ENCODE results near the gene IL1F10. TPM values are rescaled to one million over a fixed set of nuclear protein-coding genes. Genes with fewer than 3 reads are reported as not detected.
A peak's percentile ranks its signal among the peaks of the same experiment; 100 is the strongest.

Gene IL1F10
- total and polyA plus RNA-seq, 4 donors = not detected

DNA sequence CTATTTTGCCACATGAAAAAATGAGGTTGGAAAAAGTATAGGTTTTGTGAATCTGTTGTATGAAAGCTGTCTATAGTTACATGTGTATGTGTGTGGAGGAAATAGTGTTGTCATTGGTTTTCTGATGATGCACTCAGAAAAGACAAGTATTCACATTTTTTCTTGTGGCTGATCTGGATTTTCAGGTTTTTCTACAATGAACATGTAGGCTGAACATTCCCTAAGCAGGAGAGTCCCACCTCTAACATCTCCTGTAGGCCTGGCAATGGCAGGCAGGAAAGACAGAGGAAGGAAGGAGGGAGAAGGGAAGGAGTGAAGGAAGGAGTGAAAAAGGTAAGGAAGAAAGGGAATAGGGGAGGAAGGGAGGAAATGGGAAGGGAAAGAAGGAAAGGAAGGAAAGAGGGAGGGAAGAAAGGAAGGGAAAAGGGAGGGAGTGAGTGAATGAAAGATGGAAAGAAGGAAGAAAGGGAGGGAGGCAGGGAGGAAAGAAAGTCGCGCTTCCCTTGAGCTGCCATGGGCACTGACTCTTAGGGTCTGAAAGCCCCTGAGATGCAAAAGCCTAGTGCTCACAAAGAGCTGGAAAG lies 9.3 kb upstream of the IL1F10 start:
- Histone ChIP-seq H3K27ac (ENCODE audit: low read depth in 1 of 2, low read length in 2 of 2) (no peak overlapping the region), H3K4me1 (ENCODE audit: control insufficient read depth in 4 of 4, insufficient read depth in 4 of 4, low read length in 3 of 4) (no peaks in the 10 kb centered on the region), H3K9me3 (ENCODE audit: control insufficient read depth in 4 of 4, low read length in 3 of 4) (peaks cover 0 to 3% (median 0%) of the 10 kb centered on the region in 4 donors), H3K36me3 (ENCODE audit: control insufficient read depth in 4 of 4, insufficient read depth in 3 of 4, low read depth in 1 of 4, low read length in 3 of 4) (no peaks in the 10 kb centered on the region), H3K4me3 (ENCODE audit: low read depth in 1 of 3, low read length in 3 of 3) (no peak overlapping the region), H3K27me3 (ENCODE audit: control insufficient read depth in 4 of 4, insufficient read depth in 4 of 4, low read length in 3 of 4) (no peaks in the 10 kb centered on the region), H3K9ac (ENCODE audit: low read depth in 1 of 2, low read length in 2 of 2) (no peak overlapping the region)
- DNase-seq (ENCODE audit: low spot score) = no peak
- no peak for TF ChIP-seq GABPA (IDR thresholded peaks at IDR 0.05 in 1 of 2, conservative IDR thresholded peaks at IDR 0.05 in 1 of 2)
- no peak for TF ChIP-seq SP1 (IDR thresholded peaks at IDR 0.05)
- TF ChIP-seq, protein P1, sequence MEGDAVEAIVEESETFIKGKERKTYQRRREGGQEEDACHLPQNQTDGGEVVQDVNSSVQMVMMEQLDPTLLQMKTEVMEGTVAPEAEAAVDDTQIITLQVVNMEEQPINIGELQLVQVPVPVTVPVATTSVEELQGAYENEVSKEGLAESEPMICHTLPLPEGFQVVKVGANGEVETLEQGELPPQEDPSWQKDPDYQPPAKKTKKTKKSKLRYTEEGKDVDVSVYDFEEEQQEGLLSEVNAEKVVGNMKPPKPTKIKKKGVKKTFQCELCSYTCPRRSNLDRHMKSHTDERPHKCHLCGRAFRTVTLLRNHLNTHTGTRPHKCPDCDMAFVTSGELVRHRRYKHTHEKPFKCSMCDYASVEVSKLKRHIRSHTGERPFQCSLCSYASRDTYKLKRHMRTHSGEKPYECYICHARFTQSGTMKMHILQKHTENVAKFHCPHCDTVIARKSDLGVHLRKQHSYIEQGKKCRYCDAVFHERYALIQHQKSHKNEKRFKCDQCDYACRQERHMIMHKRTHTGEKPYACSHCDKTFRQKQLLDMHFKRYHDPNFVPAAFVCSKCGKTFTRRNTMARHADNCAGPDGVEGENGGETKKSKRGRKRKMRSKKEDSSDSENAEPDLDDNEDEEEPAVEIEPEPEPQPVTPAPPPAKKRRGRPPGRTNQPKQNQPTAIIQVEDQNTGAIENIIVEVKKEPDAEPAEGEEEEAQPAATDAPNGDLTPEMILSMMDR (IDR thresholded peaks at IDR 0.05; ENCODE audit: low read depth, low read length, missing input control) = no peak
- TF ChIP-seq EGR1 (IDR thresholded peaks at IDR 0.05; ENCODE audit: low read depth in 2 of 2) = no peak
- no peak for TF ChIP-seq NR2F2 (IDR thresholded peaks at IDR 0.05)
- 70% methylated on average over 2 of the region's 2 CpGs for WGBS

DNA sequence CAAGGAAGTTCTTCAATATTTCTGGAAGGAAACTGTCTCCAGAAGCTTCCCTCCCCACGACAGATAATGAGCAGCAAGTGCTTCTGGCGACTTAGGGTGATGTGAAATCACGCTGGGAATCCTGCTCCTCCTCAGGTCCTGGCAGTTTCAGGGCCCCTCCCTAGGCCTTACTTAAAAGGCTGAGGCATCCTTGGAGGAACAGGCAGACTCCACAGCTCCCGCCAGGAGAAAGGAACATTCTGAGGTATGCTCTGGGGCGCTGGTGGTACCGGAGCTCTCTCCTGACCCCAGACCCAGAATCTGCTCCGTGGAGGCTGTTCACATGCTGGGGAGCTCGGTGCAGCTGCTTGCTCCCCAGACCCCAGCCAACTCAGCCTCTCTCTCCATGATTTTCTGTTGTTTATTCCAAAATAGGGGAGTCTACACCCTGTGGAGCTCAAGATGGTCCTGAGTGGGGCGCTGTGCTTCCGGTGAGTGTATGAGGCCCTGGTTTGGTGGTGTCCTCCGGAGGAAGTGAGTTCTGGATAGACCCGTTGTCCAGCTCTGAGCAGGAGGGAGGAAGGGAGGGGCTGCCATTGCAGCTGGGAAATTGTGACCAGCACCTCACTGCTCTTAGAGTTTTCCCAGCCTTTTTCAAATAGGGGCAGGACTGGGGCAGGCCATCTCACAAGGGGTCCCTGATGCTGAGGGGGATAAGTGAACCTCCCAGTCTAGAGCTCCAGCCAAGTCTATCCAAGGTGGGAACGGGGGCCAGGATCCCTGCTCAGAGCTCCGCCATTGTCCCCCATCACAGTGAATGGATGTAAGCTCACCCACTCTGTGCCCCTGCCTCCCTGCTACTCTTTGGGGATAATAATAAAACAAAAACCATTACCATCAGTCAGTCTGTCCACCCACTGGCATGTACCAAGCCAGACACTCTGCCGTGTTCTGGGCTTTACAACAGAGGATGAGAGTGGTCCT lies 8.5 kb upstream of the IL1F10 start, which contains the start of gene IL36RN:
Gene IL36RN, plus strand, starts transcription at position 201 of the 963 bp plus-strand sequence. Its CDS starts 241 bp downstream, at position 442.
- no peaks in the 10 kb centered on the region for H3K4me1 ChIP-seq (ENCODE audit: control insufficient read depth in 4 of 4, insufficient read depth in 4 of 4, low read length in 3 of 4)
- peaks cover 0 to 3% (median 0%) of the 10 kb centered on the region in 4 donors for H3K9me3 ChIP-seq (ENCODE audit: control insufficient read depth in 4 of 4, low read length in 3 of 4)
- peak; percentile 21 for DNase-seq (ENCODE audit: low spot score)
- no peaks in the 10 kb centered on the region for H3K27me3 ChIP-seq (ENCODE audit: control insufficient read depth in 4 of 4, insufficient read depth in 4 of 4, low read length in 3 of 4)
- TF ChIP-seq, protein P2, sequence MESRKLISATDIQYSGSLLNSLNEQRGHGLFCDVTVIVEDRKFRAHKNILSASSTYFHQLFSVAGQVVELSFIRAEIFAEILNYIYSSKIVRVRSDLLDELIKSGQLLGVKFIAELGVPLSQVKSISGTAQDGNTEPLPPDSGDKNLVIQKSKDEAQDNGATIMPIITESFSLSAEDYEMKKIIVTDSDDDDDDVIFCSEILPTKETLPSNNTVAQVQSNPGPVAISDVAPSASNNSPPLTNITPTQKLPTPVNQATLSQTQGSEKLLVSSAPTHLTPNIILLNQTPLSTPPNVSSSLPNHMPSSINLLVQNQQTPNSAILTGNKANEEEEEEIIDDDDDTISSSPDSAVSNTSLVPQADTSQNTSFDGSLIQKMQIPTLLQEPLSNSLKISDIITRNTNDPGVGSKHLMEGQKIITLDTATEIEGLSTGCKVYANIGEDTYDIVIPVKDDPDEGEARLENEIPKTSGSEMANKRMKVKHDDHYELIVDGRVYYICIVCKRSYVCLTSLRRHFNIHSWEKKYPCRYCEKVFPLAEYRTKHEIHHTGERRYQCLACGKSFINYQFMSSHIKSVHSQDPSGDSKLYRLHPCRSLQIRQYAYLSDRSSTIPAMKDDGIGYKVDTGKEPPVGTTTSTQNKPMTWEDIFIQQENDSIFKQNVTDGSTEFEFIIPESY (IDR thresholded peaks at IDR 0.05) = no peak
- no peak for TF ChIP-seq GABPA (IDR thresholded peaks at IDR 0.05 in 1 of 2, conservative IDR thresholded peaks at IDR 0.05 in 1 of 2)
- TF ChIP-seq HNF4G (IDR thresholded peaks at IDR 0.05) = no peak
- TF ChIP-seq SP1 (IDR thresholded peaks at IDR 0.05) = no peak
- TF ChIP-seq, protein P3, sequence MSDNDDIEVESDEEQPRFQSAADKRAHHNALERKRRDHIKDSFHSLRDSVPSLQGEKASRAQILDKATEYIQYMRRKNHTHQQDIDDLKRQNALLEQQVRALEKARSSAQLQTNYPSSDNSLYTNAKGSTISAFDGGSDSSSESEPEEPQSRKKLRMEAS (IDR thresholded peaks at IDR 0.05) = no peak
- no peak for TF ChIP-seq RAD21 (IDR thresholded peaks at IDR 0.05)
- TF ChIP-seq EGR1 (IDR thresholded peaks at IDR 0.05; ENCODE audit: low read depth in 2 of 2) = no peak
- TF ChIP-seq, protein P4, sequence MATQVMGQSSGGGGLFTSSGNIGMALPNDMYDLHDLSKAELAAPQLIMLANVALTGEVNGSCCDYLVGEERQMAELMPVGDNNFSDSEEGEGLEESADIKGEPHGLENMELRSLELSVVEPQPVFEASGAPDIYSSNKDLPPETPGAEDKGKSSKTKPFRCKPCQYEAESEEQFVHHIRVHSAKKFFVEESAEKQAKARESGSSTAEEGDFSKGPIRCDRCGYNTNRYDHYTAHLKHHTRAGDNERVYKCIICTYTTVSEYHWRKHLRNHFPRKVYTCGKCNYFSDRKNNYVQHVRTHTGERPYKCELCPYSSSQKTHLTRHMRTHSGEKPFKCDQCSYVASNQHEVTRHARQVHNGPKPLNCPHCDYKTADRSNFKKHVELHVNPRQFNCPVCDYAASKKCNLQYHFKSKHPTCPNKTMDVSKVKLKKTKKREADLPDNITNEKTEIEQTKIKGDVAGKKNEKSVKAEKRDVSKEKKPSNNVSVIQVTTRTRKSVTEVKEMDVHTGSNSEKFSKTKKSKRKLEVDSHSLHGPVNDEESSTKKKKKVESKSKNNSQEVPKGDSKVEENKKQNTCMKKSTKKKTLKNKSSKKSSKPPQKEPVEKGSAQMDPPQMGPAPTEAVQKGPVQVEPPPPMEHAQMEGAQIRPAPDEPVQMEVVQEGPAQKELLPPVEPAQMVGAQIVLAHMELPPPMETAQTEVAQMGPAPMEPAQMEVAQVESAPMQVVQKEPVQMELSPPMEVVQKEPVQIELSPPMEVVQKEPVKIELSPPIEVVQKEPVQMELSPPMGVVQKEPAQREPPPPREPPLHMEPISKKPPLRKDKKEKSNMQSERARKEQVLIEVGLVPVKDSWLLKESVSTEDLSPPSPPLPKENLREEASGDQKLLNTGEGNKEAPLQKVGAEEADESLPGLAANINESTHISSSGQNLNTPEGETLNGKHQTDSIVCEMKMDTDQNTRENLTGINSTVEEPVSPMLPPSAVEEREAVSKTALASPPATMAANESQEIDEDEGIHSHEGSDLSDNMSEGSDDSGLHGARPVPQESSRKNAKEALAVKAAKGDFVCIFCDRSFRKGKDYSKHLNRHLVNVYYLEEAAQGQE (IDR thresholded peaks at IDR 0.05) = no peak
- H3K9ac ChIP-seq (ENCODE audit: low read depth in 1 of 2, low read length in 2 of 2) = no peak within 1 kb of the TSS
- no peak within 1 kb of the TSS for H3K4me3 ChIP-seq (ENCODE audit: low read depth in 1 of 3, low read length in 3 of 3)
- no peak within 1 kb of the TSS for H3K27ac ChIP-seq (ENCODE audit: low read depth in 1 of 2, low read length in 2 of 2)
- no peaks in the 10 kb centered on the region for H3K36me3 ChIP-seq (ENCODE audit: control insufficient read depth in 4 of 4, insufficient read depth in 3 of 4, low read depth in 1 of 4, low read length in 3 of 4)
- WGBS = 84% methylated on average over 15 of the region's 15 CpGs

All from liver (tissue), 9 donors.